ENCODE results near the gene LONRF2. TPM values are rescaled to one million over a fixed set of nuclear protein-coding genes. Genes with fewer than 3 reads are reported as not detected.

The LONRF2 gene
- total RNA-seq, 1 donor from 2014 or later = 7.6 TPM

GRCh38 chr2:100262555-100263320 is 59.6 kb downstream of the LONRF2 start:
- peak in 1 of 2 donors; percentile 80 for DNase-seq (ENCODE audit: low spot score in 2 of 2)
- Histone ChIP-seq H3K4me1 (peaks cover 5 to 6% of the 10 kb centered on the region in 2 donors), H3K9me3 (no peaks in the 10 kb centered on the region), H3K36me3 (no peaks in the 10 kb centered on the region), H3K27me3 (no peaks in the 10 kb centered on the region), H3K4me3 (no peak overlapping the region), H3K27ac (no peak overlapping the region)
- TF ChIP-seq, protein P1, sequence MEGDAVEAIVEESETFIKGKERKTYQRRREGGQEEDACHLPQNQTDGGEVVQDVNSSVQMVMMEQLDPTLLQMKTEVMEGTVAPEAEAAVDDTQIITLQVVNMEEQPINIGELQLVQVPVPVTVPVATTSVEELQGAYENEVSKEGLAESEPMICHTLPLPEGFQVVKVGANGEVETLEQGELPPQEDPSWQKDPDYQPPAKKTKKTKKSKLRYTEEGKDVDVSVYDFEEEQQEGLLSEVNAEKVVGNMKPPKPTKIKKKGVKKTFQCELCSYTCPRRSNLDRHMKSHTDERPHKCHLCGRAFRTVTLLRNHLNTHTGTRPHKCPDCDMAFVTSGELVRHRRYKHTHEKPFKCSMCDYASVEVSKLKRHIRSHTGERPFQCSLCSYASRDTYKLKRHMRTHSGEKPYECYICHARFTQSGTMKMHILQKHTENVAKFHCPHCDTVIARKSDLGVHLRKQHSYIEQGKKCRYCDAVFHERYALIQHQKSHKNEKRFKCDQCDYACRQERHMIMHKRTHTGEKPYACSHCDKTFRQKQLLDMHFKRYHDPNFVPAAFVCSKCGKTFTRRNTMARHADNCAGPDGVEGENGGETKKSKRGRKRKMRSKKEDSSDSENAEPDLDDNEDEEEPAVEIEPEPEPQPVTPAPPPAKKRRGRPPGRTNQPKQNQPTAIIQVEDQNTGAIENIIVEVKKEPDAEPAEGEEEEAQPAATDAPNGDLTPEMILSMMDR (IDR thresholded peaks at IDR 0.05) = peak; percentile 81 to 97 (median 93)
- intact Hi-C loops (cut with DNase I) = loop anchor here (2.0 kb wide), 1 partner anchor 118 kb away; no protein-coding TSS in a partner anchor

GRCh38 chr2:100262046-100262445 is 60.3 kb downstream of the LONRF2 start:
- peaks cover 5 to 10% of the 10 kb centered on the region in 2 donors for H3K4me1 ChIP-seq
- H3K27me3 ChIP-seq = no peaks in the 10 kb centered on the region
- TF ChIP-seq, protein P1 (IDR thresholded peaks at IDR 0.05) = no peak
- no peak overlapping the region for H3K27ac ChIP-seq
- H3K36me3 ChIP-seq = no peaks in the 10 kb centered on the region
- no peaks in the 10 kb centered on the region for H3K9me3 ChIP-seq
- intact Hi-C loops (cut with DNase I) = loop anchor here (2.0 kb wide), 1 partner anchor 119 kb away; no protein-coding TSS in a partner anchor
- DNase-seq (ENCODE audit: low spot score in 2 of 2) = peak in 1 of 2 donors; percentile 19
- no peak overlapping the region for H3K4me3 ChIP-seq

GRCh38 chr2:100260712-100261620 is 61.3 kb downstream of the LONRF2 start:
- Histone ChIP-seq H3K27ac (no peak overlapping the region), H3K36me3 (no peaks in the 10 kb centered on the region), H3K4me3 (no peak overlapping the region), H3K27me3 (no peaks in the 10 kb centered on the region), H3K9me3 (no peaks in the 10 kb centered on the region), H3K4me1 (peaks cover 5 to 10% of the 10 kb centered on the region in 2 donors)
- DNase-seq (ENCODE audit: low spot score in 2 of 2) = peak in 1 of 2 donors; percentile 77
- intact Hi-C loops (cut with DNase I) = loop anchor here (1.0 kb wide), 1 partner anchor 702 kb away; no protein-coding TSS in a partner anchor
- TF ChIP-seq, protein P1 (IDR thresholded peaks at IDR 0.05) = peak; percentile 57 to 77 (median 74)

DNA sequence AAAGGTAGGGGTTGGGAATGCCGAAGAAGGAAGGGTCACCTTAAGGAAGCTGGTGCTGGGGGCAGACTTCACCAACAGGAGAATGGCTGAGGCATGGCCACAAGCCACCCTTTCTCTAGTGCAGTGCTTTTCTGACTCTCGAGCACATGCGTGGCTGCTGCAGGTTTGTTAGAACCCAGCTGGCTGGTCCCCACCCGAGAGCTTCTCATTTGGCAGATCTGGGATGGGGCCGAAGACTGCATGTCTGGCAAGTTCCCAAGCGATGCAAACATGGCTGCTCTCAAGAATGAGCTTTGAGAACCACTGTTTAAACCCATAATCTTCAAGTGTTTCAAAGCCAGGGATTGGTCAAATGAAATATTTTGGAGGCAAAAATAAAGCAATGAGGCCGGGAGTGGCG is 63.2 kb downstream of the LONRF2 start:
- intact Hi-C loops (cut with DNase I) = no loop called here
- H3K4me3 ChIP-seq = no peak overlapping the region
- peaks cover 5 to 10% of the 10 kb centered on the region in 2 donors for H3K4me1 ChIP-seq
- TF ChIP-seq, protein P1 (IDR thresholded peaks at IDR 0.05) = no peak
- no peak overlapping the region for H3K27ac ChIP-seq
- DNase-seq (ENCODE audit: low spot score in 2 of 2) = no peak
- H3K36me3 ChIP-seq = no peaks in the 10 kb centered on the region
- no peaks in the 10 kb centered on the region for H3K27me3 ChIP-seq
- no peaks in the 10 kb centered on the region for H3K9me3 ChIP-seq

GRCh38 chr2:100257939-100258338 is 64.4 kb downstream of the LONRF2 start:
- no peaks in the 10 kb centered on the region for H3K36me3 ChIP-seq
- H3K27ac ChIP-seq = no peak overlapping the region
- peak overlapping the region in 1 of 2 donors; percentile 14 for H3K4me3 ChIP-seq
- peaks cover 5 to 10% of the 10 kb centered on the region in 2 donors for H3K4me1 ChIP-seq
- intact Hi-C loops (cut with DNase I) = no loop called here
- TF ChIP-seq, protein P1 (IDR thresholded peaks at IDR 0.05) = no peak
- H3K9me3 ChIP-seq = no peaks in the 10 kb centered on the region
- DNase-seq (ENCODE audit: low spot score in 2 of 2) = no peak
- H3K27me3 ChIP-seq = no peaks in the 10 kb centered on the region
